Glomerular visceral epithelial cell (primary cell): ENCODE data around the gene NQO2.

Experiments used
- DNase-seq: peaks from one replicate; pipeline ENCODE4 v3.0.0-alpha.2; 2016; ENCODE audit errors: extremely low spot score

NQO2 gene, protein sequence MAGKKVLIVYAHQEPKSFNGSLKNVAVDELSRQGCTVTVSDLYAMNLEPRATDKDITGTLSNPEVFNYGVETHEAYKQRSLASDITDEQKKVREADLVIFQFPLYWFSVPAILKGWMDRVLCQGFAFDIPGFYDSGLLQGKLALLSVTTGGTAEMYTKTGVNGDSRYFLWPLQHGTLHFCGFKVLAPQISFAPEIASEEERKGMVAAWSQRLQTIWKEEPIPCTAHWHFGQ

DNA sequence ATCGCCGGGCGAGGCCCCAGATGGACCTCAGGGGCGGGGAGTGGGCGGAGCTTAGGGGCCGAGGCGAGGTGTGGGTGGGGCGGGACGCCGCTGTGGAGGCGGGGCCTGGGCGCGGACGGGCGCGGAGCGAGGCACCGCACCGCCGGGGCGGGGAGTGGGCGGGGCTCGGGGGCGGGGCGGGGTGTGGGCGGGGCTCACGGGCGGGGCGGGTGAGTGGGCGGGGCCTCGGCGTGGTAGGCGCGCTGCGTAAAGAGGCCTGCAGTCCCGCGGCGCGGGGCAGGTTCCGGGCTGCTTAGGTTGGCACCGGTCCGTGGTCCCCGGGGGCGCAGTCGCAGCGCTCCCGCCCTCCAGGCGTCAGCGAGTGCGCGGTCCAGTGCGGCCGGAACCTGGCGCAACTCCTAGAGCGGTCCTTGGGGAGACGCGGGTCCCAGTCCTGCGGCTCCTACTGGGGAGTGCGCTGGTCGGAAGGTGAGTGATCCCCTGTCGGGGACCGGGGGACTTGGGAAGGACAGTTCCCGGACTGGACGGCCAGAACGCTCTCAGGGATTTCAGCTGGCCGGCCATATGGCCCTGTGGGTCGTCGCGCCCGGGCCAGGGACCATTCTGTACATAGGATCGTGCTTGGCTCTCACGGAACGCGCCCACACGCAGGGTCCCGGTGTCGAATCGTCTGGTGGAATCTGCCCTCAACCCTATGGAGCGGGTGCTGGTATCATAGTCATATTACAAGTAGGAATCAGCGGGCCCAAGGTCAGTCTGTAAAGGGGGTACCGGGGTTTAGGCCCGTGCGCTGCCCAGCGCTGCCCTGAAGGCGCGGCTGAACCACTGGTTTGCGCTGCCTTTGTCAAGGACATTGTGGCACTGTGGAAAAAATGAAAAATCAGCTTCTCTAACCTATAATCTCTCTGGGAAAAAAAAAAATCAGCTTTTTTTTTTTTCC, at the start of gene NQO2:
TSS of gene NQO2 (plus strand) at position 277 of the 940 bp plus-strand sequence. CDS start 6,659 bp downstream, outside the sequence.
- peak; percentile 93 for DNase-seq

DNA sequence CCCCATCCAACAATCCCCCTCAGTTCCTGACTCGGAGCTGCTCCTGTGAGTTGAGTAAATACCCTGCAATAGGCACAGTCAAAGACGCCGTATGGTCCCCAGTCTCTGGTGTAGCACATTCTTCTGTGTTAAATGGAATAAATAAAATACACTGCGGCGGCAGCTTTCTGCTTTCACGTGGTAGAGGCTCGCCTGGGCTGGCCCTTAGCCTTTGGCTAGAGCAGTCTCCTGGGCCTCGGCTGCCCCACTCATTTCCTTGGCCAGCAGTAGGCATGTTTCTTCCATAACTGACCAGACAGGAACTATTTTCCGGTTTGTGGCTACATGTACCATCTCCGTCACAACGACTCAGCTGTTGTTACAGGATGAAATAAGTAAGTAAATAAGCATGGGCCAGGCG, 49.0 kb upstream of the NQO2 start:
- no peak for DNase-seq

DNA sequence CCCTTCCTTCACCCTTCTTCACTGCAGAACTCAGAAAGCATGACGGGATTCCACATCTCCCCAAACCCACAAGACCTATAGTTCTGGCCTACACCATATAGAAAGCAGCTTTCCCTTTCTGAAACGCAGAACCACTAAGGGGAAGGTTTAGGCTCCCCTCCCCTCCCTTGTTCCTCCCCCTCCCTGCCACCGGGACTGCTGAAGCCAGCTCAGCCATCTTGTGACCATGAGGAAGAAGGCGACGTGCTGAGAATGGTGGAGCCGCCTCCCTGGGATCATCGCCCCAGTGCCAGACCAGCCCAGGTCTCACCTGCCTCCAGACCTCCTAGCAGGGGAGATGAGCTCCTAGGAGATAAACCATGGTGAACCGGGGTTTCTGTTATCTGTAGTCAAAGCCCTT, 48.0 kb upstream of the NQO2 start:
- no peak for DNase-seq

DNA sequence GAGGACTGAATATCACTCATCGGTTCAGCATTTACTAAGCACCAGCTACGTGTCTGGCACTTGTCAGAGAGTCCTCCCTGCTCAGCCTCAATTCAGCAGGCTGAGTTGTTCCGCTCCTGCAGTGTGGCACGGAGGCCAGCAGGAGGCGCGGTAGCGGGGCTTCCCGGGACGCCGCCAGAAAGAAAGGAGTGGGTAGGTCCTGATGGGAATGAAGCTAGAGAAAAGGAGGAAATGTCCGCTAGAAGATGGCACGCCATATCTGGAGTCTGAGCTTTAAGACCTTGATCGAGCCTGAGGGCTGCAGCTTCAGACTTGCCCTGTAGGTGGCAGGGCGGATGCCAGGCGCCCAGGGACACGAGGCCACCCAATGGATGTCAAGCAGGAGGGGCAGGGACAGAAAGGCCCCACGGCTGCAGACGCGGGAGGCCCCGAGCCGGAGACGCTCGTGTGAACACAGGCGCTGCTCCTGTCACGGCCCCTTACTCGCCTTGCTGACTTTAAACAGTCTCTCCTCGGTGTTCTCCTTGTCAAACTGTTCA, 47.1 kb upstream of the NQO2 start:
- DNase-seq, result peak; percentile 84

DNA sequence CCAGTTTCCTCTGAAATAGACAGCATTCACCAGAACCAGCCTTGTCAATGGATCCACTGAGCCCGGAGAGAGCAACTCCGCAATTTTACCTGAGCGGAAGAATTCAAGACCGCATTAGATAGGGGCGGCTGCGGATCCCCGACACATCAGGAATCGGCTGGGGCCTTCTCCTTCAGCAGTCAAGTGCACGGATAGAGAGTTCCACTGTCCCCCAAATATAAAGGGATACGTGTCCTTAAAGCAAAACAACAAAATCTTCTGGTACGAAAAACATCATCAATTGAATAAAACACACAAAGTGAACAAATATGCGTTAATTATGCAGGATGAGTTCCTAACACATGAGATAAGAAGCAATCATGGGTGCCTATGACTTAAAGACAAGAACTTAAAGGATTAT, 46.6 kb upstream of the NQO2 start:
- no peak for DNase-seq

DNA sequence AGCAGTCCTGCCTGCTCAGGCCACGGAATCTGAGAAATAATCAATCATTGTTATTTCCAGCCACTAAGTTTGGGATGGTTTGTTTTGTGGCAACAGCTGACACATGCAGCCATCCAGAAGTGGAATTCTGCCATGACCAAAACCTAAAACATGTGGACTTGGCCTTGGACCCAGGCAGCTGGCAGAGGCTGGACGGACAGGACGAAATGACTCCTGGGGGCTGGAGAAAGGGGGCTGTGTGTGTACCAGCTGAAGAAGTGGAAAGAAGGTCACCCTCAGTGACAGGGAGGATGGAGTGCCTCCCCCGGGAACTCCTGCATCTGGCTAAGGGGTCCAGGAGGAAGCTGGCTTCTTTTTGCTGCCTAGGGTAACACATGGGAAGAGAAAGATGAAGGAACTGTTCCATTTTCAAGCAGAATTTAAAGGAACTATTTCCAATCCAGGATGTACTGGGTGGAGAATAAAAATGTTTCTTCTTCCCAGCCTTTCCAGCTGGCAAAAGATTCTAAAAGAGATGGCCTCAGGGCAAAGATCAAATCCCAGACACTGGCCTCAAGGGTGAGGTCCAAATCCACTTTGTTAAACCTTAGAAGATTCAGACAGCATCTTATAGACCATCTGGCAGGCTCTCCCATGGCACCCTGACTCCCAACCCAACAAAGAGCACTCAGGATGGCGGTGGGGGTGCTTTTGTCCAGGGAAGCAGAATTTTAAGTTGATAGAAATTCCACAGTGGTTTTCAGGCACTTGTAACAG, 42.6 kb upstream of the NQO2 start:
- no peak for DNase-seq

DNA sequence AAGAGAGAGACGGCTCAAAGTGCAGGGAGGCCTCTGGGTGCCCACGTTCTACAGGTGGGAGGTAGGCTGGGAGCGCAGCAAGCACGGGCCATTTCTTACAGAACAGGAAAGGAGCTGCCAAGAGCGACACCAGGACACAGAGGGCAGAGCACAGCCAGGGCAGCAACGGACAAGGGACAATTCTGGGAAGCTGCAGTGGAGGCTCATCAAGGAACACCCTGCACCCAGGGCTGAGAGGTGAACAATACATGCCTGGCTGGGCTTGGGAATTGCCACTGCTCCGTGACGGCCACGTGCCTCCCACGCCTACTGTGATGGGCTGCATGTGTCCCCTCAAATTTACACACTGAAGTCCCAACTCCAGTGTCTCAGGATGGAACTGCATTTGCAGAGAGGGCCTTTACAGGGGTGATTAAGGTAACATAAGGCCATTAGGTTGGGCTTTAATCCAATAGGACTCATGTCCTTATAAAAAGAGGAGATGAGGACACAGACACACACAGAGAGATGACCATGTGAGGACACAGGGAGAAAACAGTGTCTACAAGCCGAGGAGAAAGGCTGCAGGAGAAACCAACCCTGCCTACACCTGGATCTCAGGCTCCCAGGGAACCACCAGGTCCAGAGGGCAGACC, 41.9 kb upstream of the NQO2 start:
- no peak for DNase-seq

DNA sequence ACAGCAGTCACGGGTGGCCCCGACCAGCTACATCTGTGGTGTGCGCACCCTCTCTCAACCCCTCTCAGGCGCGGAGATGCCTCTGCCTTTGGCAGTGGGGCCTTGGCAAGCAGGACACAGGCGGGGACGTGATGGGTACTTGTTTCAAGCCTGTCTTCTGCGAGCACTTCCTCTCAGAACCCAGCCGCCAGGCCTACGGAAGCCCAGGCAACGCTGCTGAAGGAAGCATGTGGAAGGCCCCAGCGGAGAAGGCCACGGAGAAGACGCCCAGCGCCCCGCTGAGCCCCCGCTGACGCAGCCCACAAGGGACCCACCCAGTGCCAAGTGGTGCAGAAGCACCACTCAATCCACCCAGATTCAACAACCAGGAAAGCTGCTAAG, 41.4 kb upstream of the NQO2 start:
- no peak for DNase-seq

DNA sequence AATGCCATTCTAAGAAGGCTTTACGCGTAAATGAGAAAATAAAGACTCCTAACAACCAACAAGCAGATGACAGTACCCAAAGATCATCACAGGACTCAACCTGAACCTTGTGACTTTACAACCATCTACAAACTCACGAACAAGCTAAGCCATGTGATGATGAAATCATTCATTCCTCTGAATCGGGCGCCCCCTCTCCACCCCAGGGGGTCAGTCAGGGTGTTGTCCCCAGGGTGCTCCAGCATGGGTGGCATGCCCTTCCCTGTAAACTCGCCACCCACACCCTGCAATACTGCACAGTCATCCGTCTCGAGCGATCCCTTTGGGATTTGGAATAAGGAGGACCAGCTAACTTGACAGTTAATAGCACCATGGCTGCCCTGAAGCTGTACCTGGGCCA, 40.9 kb upstream of the NQO2 start:
- DNase-seq, result no peak

DNA sequence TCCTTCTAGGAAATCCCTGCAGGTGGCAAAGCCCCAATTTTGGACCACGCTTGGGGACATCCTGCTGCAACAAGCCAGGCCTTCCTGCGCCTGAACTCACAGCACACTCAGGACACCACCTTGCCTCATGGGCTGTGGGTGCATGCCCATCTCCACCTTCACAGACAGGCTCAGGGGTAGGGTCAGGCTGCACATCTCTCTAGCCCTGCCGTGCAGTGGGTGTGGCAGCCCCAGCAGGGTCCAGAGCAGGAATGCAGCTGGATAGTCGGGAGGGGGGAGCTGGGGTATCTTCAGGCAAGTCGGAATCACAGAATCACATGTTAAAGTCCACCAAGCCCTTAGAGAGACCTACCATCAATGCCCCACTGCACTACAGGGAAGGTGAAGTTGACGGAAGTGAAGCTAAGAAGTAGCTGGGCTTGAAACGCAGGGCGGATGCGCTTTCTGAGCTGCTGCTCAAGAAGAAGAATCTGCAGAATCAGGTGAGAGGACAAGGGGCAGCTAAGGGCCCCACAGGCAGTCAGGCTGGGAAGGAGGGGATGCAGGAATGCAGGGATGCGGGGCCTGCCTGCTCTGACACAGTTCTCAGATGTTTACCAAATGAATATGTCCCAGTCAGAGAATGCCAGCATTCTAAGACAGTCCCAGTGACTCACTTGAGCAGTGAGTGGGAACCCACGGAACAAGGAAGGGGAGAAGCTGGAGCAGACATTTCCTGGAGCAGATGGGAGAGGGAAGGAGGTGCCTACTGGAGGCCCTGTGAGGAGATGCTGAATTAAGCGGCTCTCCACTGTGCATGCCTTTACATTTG, 39.6 kb upstream of the NQO2 start:
- peak; percentile 76 for DNase-seq

DNA sequence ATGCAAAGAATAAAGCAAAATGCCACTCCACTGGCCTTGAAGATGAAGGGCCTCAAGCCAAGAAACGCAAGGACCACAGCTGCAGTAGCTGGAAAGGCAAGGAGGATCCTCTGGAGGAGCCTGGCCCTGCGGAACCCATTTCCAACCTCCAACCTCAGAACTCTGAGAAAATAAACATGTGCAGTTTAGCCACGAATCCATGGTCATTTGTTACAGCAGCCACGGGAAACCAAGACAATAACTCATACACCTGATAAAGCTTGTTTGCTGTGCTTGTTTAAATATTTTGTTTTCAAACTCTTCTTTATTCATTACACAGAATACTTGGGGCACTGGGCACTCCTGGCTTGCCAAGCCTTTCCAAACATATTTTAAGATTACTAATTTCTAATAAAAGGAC, 38.8 kb upstream of the NQO2 start:
- DNase-seq, result no peak

DNA sequence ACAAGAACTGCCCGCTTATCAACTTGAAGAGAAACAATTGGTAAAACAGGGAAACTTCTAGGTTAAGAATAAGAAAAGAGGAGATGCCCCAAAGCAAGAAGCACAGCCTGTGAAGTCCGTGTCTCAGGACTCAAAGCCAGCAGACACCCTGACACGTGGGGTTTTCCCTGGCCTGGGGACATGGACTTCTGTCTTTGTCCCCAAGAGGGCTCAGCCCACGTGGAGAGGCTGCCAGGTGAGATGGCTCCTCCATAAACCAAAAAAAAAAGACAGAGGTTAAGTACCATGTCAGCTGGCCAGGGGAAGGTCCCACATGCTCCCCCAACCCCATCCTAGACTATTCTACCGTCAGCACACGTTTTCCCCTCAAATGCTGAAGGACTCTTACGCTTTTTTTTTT, 38.2 kb upstream of the NQO2 start:
- DNase-seq, result no peak

DNA sequence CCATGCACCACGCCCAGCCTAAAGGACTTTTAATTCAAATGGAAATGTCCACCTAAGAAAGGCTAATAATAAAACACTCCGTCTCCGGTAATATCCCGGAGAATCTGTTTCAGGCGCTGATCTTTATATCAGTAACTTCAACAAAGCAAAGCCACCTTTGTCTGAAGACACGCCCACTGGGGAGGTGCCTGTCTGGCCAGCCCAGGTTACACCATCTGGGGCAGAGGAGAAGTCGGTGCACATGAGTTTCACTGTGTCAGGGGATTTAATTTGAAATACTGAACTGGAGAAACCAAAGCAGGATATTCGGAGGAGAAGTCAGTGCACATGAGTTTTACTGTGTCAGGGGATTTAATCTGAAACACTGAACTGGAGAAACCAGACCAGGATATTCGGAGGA, 37.7 kb upstream of the NQO2 start:
- DNase-seq, result no peak

DNA sequence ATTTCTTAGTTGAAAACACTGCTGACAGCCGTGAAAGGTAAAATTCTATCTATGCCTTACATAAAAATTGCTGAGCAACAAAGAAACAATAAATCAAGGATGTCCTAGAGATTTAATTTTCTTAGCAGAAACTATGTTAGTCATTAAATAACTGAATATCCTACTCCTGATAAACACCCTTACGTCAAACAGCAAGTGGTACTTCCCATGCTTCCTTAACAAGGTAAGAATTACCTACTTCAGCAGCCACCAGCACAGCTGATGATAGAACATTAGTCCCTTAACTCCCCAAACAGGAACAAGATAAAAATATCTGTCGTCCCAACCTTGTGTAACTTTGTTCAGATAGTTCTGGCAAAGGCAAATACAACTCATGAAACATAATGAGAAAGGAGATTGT, 37.1 kb upstream of the NQO2 start:
- DNase-seq, result no peak

DNA sequence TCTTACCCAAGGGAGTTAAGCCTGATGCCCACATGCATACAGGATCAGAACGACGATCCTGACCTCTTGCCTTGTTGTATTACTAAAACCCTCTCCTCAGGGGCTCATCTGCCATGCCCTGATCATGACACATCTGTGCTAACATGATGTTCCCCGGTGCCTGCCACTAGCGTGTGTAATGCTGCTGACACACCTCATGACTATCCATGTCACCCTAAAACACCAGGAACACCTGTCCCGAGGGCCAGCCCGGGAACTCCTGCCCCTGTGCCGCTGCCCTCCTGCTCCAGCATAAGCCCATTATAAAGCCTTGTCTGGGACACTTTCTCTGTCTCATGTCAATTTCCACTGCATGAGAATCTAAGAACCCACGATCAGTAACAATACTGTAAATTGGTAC, 35.9 kb upstream of the NQO2 start:
- no peak for DNase-seq

DNA sequence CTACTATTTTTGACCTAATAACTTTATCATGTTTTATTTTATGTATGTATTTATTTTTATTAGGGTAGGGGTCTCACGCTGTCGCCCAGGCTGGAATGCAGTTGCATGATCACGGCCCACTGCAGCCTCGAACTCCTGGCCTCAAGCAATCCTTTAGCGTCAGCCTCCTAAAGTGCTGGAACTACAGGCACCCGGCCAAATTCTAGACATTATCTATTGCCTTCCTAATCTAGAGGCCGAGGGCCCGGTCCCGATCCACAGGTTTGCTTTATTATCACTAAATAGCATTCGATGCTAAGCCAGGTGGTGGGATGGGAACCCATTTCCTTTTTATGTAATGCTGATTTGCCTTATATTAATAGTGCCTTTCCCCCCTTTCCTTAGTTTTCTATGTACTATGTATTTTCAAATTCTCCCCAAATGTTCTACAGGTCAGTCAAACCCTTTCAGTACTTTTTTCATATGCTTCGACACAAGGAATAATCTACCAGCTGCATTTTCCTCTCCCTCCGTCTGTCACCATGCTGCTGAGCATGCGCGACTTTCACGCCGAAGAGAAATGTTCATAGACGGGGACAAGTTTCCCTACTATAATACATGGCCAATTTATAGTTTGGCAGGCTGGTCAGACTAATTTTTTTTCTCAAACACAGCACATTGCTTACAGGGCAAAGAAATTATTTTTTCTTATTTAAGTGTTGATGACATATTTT, 34.7 kb upstream of the NQO2 start:
- no peak for DNase-seq

DNA sequence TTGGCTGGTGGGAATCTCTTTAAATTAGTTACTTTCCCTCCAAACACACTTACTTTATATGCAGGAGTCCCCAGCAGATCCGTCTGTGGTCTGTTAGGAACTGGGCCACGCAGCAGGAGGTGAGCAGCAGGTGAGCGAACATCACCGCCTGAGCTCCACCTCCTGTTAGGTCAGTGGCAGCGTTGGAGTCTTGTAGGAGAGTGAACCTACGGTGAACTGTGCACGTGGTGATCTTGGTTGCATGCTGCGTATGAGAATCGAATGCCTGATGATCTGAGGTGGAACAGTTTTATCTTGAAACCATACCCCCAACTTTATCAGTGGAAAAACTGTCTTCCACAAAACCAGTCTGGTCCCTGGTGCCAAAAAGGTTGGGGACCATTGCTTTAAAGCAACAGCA, 33.3 kb upstream of the NQO2 start:
- DNase-seq, result no peak

DNA sequence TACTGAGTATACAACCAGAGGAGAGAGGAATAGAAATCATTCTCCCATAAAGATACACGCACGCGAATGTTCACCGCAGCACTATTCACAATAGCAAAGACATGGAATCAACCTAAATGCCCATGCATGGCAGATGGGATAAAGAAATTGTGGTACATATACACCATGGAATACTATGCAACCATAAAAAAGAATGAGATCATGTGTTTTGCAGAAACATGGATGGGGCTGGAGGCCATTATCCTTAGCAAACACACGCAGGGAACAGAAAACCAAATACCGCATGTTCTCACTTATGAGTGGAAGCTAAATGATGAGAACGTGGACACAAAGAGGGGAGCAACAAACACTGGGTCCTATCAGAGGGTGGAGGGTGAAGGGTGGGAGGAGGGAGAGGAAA, 31.8 kb upstream of the NQO2 start:
- DNase-seq, result no peak

DNA sequence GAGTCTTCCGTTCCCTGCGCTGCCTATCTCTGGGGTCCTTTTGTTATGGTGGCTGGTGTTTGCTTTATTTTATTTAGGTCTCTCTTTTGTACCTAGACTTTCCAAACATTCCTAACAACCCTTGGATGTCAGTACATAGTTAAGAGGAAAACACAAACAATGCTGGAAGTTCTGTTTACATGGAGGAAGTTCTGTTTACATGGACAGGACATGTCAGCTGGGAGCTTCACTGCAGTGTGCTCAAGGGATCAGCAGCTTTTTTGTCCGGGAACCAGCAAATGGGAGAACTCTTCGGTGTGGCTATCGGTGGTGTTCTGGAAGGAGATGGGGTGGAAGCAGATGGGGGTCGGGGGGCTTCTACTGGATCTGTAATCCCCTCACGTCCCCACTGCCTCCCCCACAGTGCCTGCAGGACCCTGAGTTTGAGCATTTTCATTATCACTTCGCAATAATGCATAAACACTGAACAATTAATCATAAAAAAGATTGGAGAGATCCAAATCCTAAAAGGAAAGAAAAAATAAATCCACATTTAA, 31.0 kb upstream of the NQO2 start:
- DNase-seq, result no peak

DNA sequence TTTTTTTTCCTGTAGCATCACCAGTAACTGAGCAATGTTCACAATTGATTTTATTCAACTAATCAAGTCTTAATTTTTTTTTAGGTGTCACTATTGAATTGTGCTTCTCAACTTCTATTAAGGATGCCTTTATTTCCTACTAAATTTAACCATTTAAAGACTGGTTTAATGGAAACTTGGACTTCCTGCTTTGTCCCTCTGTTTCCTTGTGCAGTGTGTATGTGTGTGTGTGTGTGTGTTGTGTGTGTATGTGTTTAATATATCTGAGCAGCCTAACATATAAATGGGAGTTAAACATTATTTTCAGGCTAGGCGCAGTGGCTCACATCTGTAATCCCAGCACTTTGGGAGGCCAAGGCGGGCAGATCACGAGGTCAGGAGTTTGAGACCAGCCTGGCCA, 30.1 kb upstream of the NQO2 start:
- no peak for DNase-seq
